DND-41 (cell line): Measurements from ENCODE around the gene ADM.

Source experiments
- EZH2 ChIP-seq: IDR thresholded peaks from 3 replicates; pipeline ENCODE4 v1.6.1; 2012; ENCODE audit warnings: borderline replicate concordance, low read depth, mild to moderate bottlenecking, moderate library complexity, low read length, inconsistent platforms; ENCODE audit not compliant: severe bottlenecking
- TF ChIP-seq, protein P1 (sequence below): IDR thresholded peaks from 2 replicates; pipeline ENCODE4 v1.5.1; 2012; ENCODE audit warnings: borderline replicate concordance, low read length, moderate library complexity, mild to moderate bottlenecking; ENCODE audit not compliant: poor library complexity, severe bottlenecking; ENCODE audit errors: extremely low read depth

DNA sequence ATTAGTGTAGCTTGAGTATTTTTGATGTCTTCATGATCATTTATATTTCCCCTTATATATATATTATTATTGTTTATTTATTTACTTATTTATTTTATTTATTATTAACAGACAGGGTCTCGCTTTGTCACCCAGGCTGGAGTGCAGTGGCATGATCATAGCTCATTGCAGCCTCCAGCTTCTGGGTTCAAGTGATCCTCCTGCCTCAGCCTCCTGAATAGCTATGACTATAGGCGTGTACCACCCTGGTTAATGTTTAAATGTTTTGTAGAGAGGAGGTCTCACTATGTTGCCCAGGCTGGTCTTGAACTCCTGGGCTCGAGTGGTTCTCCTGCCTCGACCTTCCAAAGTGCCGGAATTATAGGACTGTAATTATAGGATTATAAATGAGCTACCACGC, 10.2 kb downstream of the ADM start:
- TF ChIP-seq, protein P1, sequence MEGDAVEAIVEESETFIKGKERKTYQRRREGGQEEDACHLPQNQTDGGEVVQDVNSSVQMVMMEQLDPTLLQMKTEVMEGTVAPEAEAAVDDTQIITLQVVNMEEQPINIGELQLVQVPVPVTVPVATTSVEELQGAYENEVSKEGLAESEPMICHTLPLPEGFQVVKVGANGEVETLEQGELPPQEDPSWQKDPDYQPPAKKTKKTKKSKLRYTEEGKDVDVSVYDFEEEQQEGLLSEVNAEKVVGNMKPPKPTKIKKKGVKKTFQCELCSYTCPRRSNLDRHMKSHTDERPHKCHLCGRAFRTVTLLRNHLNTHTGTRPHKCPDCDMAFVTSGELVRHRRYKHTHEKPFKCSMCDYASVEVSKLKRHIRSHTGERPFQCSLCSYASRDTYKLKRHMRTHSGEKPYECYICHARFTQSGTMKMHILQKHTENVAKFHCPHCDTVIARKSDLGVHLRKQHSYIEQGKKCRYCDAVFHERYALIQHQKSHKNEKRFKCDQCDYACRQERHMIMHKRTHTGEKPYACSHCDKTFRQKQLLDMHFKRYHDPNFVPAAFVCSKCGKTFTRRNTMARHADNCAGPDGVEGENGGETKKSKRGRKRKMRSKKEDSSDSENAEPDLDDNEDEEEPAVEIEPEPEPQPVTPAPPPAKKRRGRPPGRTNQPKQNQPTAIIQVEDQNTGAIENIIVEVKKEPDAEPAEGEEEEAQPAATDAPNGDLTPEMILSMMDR = no peak
- TF ChIP-seq EZH2 = no peak
